OCI-LY7 (cell line): ENCODE data around the gene PFKFB4.

ENCODE experiments used
- CTCF ChIP-seq: fragments of 200-600 bp; sonication (generic); conservative IDR thresholded peaks from 2 replicates; pipeline ENCODE4 v1.5.1; 2014; ENCODE audit warnings: mild to moderate bottlenecking, antibody characterized with exemption, low read length, moderate library complexity, mixed read lengths
- EZH2phosphoT487 ChIP-seq: fragments of 200-600 bp; sonication (generic); IDR thresholded peaks from 2 replicates; pipeline ENCODE4 v1.6.1; 2018; ENCODE audit warnings: low read depth, borderline replicate concordance, mild to moderate bottlenecking, mixed run types, antibody characterized with exemption, low read length, moderate library complexity, mixed read lengths

- TF ChIP-seq EZH2phosphoT487: no peak
- no peak for TF ChIP-seq CTCF
These were observed 53.1 kb downstream of the PFKFB4 start for GRCh38 chr3:48503401-48504050.
